ENCODE measurements around the gene R3HDML.

The R3HDML gene

DNA sequence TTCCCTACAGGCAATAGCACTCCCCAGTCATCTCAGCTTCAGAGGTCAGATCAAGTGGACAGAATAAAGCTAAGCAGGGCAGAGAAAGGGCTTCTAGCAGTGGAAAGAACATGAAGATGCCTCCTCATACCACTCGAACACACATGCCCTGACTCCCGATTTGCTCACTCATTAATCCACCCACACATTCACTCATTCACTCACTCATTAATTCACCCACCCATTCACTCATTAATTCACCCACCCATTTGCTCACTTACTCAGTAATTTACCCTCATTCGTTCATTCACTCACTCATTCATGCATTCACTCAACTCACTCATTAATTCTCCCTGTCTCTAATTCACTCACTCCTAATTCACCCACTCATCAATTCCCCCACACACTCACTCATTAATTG lies 62.6 kb downstream of the R3HDML start:
- DNase-seq (ENCODE audit: low read depth, low spot score), result no peak

DNA sequence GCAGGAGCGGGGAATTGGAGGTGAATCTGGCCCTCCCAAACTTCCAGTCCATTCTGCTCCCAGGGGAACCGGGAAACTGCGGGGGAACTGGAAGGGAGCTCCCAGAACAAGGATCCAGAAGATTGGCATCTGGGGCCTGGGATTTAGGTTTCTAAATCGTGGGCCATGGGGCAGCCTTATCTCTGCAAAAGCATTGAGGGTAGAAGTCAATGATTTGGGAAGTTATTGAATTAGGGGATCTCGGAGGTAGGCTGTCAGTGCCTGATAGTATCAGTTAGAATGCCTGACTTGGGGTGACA lies 63.8 kb downstream of the R3HDML start:
- no peak for DNase-seq (ENCODE audit: low read depth, low spot score)

Measured in ELF-1 (cell line).